CMK (cell line): Measurements from ENCODE around the gene SNTB2.
"Not testable (repeated sequence)": the region's sequence is repeated elsewhere in the genome, so short reads cannot be mapped to it uniquely, and the experiment has no call there.

Source experiments
- DNase-seq: peaks from one replicate; pipeline ENCODE4 v3.0.0-alpha.2; 2010; ENCODE audit warnings: low read depth

SNTB2 gene

GRCh38 chr16:69236319-69236718 lies 49.4 kb downstream of the SNTB2 start:
- no peak for DNase-seq

GRCh38 chr16:69237296-69237695 lies 50.3 kb downstream of the SNTB2 start:
- DNase-seq = no peak

GRCh38 chr16:69239851-69240250 lies 52.9 kb downstream of the SNTB2 start:
- no peak for DNase-seq

DNA sequence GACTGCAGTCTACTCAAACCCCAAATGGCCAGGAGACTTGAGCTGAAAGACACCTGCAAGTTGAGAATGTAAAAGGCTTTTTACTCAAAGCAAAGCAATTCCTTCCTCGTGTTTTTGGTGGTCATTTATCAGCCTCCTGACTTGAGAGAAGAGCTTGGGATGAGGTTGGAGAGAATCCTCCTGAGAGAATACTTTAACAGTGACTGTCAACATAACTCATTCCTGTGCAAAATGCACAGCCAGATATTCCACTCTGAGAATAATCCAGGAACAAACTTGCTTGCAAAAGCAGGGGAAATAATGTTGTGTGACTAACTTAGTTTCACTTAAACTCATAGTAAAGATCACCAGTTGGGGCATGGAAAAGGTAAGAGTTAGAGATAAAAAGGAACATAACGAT lies 53.4 kb downstream of the SNTB2 start:
- no peak for DNase-seq

DNA sequence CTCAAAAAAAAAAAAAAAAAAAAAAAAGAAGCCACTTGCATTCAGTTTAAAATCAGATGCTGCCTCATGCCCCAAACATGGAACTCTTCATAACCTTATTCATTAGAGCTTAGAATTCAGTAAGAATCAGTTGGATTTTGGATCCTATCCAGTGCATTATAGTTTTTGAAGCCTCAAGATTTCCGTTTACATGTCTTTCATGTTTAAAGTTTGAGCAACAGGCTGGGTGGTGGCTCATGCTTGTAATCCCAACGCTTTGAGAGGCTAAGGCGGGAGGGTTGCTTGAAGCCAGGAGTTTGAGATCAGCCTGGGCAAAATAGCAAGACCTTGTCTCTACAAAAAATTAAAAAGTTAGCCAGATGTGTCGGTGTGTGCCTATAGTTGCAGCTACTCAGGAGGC lies 55.0 kb downstream of the SNTB2 start:
- DNase-seq = no peak

DNA sequence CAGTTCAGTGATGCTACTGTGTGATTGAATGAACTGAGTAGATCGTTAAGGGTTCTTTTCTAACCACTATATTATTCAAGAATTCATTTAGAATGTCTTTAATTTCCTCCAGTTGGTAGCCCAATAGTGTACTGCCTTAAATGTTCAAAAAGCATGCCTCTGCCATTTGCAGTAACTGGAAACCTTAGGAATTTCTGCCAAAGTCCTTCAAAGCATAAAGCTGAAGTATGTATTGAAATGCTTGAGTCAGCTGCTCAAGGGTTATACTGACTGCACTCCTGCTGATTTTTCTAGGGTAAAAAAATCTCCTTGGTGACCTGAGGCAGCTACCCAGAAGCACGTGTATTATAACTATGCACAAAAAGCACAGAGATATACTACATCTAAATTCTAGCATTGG lies 56.5 kb downstream of the SNTB2 start:
- no peak for DNase-seq

GRCh38 chr16:69244336-69244735 lies 57.4 kb downstream of the SNTB2 start:
- no peak for DNase-seq

GRCh38 chr16:69250081-69250480 lies 63.1 kb downstream of the SNTB2 start:
- no peak for DNase-seq

DNA sequence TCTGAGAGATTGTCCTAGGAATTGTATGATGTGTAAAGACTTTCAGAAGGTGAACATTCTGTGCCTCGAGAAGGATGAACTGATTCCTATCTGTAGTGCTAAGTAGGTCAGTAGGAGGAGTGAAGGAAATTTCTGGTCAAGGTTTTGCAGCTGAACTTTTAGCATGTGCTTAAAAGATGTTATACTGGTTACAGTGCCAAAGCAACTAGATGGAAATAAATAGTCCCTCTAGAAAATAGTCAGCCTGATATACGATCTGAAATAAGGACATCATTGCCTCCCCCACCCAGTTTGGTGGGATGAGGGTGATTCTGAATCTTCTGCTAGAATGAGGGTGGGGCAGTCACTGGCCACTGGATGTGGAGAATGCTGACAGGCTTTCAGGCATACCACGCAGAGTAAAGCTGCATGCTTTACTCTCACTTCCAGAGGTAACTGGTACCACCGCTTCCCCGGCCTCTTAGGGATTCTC lies 66.9 kb downstream of the SNTB2 start:
- no peak for DNase-seq

DNA sequence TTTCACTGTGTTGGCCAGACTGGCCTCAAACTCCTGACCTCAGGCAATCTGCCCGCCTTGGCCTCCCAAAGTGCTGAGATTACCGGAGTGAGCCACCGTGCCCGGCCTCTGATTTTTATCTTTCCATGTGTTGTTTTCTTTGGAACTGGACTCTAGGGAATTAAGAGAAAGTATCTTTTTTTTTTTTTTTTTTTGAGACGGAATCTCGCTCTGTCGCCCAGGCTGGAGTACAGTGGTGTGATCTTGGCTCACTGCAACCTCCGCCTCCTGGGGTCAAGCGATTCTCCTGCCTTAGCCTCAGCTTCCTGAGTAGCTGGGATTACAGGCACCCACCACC lies 72.4 kb downstream of the SNTB2 start:
- DNase-seq = not testable (repeated sequence)

DNA sequence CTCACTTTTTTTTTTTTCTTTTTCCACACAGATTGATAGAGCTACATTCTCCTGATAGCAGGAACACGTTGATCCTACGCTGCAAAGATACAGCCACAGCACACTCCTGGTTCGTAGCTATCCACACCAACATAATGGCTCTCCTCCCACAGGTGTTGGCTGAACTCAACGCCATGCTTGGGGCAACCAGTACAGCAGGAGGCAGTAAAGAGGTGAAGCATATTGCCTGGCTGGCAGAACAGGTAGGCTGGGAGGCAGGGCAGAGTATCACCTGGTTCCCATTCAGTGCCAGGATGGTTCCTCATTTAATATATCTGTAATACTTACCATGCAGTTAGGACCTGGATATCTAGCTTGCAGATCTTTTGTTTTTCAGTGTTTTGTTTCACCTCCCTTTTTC lies 73.1 kb downstream of the SNTB2 start:
- no peak for DNase-seq

DNA sequence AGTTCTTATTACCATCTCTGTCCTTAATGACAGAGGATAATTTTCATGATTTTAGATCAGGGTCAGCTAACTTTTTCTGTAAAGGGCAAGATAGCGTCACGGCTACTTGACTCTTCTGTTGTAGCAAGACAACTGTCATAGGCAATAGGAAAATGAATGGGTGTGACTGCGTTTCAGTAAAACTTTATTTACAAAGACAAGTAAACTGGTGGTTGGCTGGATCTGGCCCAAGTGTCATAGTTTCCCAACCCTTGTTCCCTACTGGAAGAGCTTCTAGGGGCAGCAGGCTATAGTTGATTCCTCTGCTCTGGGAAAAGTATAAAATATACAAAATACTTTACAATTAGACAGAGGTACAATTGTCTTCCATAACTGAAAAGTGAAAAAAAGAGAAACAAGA lies 73.5 kb downstream of the SNTB2 start:
- DNase-seq = no peak

DNA sequence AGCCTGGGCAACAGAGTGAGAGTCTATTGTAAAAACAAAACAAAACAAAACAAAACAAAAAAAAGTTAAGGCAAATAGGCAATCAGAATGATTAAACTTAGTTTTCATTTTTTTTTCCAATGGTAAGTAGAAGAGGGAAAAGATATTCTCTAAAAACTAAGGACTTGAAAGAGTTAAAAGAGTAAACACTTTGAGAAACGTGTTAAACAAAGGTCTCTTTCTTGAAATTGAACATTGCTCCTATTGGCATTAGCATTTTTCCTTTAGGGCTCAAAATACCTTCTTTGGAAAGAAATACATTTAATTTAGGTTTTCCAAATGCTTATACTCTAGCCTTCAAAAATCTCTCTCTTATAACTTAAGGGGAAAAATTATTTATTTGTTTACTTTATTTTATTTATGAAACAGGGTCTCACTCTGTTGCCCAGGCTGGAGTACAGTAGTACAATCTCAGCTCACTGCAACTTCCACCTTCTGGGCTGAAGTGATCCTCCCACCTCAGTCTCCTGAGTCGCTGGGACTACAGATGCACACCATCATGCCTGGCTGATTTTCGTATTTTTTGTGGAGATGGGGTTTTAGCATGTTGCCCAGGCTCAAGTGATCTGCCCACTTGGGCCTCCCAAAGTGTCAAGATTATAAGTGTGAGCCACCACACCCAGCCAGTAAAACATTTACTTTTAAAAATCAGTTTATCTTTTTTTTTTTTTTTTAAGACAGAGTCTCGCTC lies 79.5 kb downstream of the SNTB2 start:
- no peak for DNase-seq

DNA sequence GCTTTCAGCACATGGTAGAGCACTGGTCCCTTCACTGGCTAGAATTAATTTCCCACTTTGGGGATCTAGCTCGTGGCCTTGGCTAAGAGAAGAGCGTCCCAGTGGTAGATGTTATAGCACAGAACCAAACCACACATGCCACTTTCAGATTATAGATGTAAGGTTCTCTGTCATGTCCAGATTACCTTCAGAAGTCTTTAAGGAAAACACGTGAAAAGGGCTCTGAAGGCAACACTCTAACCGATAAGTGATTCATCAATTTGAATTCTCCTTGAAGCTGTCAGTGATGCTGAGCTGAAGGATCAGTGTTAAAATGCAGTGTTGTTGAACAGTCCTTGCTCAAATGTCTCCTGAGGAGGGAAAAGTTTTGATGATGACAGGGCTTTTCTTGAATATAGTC lies 80.7 kb downstream of the SNTB2 start:
- no peak for DNase-seq

DNA sequence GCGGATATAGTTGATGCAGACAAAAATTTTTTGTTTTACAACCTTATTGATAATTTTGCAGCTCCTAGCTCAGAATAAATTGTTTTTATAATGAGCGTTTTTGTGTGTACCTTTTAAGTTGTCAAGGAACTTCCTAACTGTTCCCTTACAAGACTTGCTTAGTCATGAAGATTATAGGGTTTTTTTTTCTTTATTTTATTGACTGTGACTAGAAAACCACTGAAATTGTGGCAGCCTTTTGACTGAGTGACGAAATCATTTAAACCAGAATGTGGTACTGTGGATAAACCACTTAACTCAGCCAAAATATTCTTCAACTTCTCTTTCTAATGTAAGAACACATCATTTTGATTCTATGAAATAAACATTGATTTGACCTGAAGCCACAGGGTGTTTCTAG lies 83.4 kb downstream of the SNTB2 start:
- no peak for DNase-seq

DNA sequence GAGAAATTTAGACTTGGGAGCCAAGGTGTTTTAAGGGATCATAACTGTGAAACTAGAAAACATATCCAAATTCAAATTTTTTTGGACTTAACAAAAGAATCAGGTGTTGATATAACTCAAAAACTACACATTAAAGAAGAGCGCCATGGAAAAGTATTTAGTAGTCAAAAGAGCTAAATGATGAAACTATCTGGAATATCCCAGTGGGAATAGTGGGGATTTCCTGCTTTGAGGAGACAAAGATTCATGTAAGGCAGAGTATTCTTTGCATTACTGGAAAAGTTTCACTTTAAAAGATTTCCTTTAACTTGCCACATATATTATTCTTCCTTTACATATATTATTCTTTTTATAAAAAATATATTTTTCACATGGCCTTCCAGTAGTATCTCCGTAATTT lies 83.9 kb downstream of the SNTB2 start:
- DNase-seq = no peak

GRCh38 chr16:69273009-69273408 lies 86.0 kb downstream of the SNTB2 start:
- DNase-seq = no peak

- no peak for DNase-seq
Measured at GRCh38 chr16:69274699-69275235, 87.8 kb downstream of the SNTB2 start.

GRCh38 chr16:69276148-69277115 lies 89.5 kb downstream of the SNTB2 start:
- no peak for DNase-seq

DNA sequence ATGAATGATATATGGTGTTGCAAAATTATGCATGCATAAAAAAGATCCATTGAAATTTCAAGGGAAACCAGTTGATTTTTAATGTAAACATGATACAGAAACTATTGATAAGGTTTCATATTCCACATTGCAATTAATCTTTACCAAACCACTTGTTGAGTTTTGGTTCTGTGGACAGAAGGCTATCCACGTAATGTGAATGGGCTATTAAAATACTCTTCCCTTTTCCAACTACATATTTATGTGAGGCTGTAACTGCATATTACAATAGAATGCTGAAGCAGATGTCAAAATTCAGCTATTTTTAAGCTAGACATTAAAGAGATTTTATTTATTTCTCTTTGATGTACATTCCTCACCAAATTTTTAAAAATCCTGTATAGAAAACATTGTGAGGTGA lies 90.4 kb downstream of the SNTB2 start:
- no peak for DNase-seq

GRCh38 chr16:69283851-69284250 lies 96.9 kb downstream of the SNTB2 start:
- no peak for DNase-seq

DNA sequence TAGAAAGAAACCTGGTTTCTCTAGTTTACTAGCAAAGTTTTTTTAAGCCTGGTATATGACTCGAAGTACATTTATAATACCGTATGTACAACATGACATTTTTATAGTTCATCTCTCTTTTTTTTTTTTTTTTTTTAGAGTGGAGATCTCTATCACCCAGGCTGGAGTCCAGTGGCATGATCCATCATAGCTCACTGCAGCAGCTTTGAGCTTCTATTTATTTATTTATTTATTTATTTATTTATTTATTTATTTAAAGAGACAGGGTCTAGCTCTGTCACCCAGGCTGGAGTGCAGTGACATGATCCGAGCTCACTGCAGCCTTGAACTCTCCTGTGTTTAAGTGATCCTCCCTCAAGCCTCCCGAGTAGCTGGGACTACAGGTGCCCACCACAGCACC lies 98.3 kb downstream of the SNTB2 start:
- no peak for DNase-seq
